ENCODE results near the gene RTEL1.

RTEL1 gene

GRCh38 chr20:63732118-63733095, 74.3 kb downstream of the RTEL1 start:
- no peak for DNase-seq

- DNase-seq: no peak
Measured at GRCh38 chr20:63733117-63733516, 75.0 kb downstream of the RTEL1 start.

GRCh38 chr20:63733579-63734081, 75.5 kb downstream of the RTEL1 start:
- DNase-seq: no peak

GRCh38 chr20:63734111-63734945, 76.2 kb downstream of the RTEL1 start:
- no peak for DNase-seq

GRCh38 chr20:63734946-63735858, 77.1 kb downstream of the RTEL1 start:
- no peak for DNase-seq

GRCh38 chr20:63735859-63736718, 78.0 kb downstream of the RTEL1 start, which contains the start of gene LIME1:
TSS of gene LIME1 (plus strand) at chr20:63736664. CDS start at chr20:63737550, 886 bp downstream.
- DNase-seq: no peak

- no peak for DNase-seq
Measured at GRCh38 chr20:63736893-63737694, 79.0 kb downstream of the RTEL1 start.

- no peak for DNase-seq
Measured at GRCh38 chr20:63737695-63737944, 79.5 kb downstream of the RTEL1 start.

GRCh38 chr20:63737945-63738686, 80.0 kb downstream of the RTEL1 start:
- DNase-seq: no peak

- DNase-seq: no peak
Measured at GRCh38 chr20:63738687-63739129, 80.6 kb downstream of the RTEL1 start.

GRCh38 chr20:63739130-63740069, 81.3 kb downstream of the RTEL1 start, which contains the start of gene SLC2A4RG:
TSS of gene SLC2A4RG (plus strand) at chr20:63739776. CDS start at chr20:63739913, 137 bp downstream.
- peak; percentile 37 for DNase-seq

- DNase-seq: no peak
Measured at GRCh38 chr20:63740070-63740626, 82.0 kb downstream of the RTEL1 start.

GRCh38 chr20:63740627-63741353, 82.7 kb downstream of the RTEL1 start:
- DNase-seq: peak; percentile 64

GRCh38 chr20:63741354-63741675, 83.2 kb downstream of the RTEL1 start:
- DNase-seq: no peak

- DNase-seq: no peak
Measured at GRCh38 chr20:63741676-63742380, 83.7 kb downstream of the RTEL1 start.

GRCh38 chr20:63742381-63743024, 84.4 kb downstream of the RTEL1 start:
- DNase-seq: no peak
